ENCODE results near the gene ARHGEF19. TPM values are rescaled to one million over a fixed set of nuclear protein-coding genes. Genes with fewer than 3 reads are reported as not detected.

The ARHGEF19 gene
- total and polyA plus RNA-seq, 2 of the 13 experiments (the other 11 are each of a cell fraction or from before 2014, with no cell fraction given): 1.7 to 1.8 TPM

DNA sequence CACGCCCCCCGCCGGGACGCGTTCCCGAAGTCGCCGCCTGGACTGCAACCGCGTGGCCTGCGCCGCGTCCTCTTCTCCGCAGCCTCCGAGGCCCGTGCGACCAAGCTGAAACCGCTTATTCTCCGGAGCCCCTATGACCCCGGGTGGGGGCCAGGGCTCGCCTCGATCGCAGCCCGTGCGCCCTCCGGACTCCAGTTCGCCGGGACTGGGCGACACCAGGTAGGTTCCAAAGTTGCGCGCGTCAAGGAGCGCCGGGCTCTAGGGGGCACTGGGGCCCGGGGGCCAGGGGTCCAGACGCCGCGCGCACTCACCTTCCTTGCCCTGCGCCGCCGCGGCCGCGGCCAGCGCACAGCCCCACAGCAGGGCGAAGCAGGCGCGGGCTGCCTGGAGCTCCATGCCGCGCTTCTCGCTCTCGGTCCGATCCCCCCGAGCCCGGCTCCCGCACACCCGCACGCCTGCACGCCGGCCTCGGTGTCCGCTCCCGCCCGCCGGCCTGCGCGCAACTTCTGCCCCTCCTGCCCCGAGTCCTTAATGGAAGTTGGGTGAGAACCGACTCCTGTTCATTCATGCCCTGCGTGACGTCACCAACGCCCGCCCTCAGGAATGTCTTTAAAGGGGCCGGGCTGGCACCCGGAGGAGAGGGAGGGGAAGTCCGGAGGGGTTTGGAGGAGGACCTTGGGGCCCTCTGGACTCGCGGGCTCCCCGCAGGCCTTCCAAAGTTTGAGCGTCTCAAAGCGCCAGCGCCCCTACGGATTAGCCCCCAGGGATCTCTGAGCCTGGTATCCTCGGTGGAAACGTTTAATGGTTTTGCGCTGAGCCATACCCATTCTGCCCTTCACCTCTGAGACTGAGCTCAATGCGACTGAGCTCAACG, 56.7 kb downstream of the ARHGEF19 start, which contains the start of gene EPHA2 (continued):
- TF ChIP-seq RBM39 (IDR thresholded peaks at IDR 0.05; ENCODE audit: low read depth, low read length, poor library complexity, severe bottlenecking) (no peak), MIER2 (CRISPR knock-in tag; IDR thresholded peaks at IDR 0.05) (0 out of 2 replicates have a peak, but pooled peaks have one; percentile 15), KLF11 (CRISPR knock-in tag; IDR thresholded peaks at IDR 0.05) (no peak), KMT2B (CRISPR knock-in tag; IDR thresholded peaks at IDR 0.05) (no peak), ZNF782 (CRISPR knock-in tag; IDR thresholded peaks at IDR 0.05; ENCODE audit: borderline replicate concordance) (no peak; the same call in 1 of the 2 replicates), ZNF792 (CRISPR knock-in tag; IDR thresholded peaks at IDR 0.05) (peak; percentile 45; the same call in 1 of the 2 replicates), ARHGAP35 (CRISPR knock-in tag; IDR thresholded peaks at IDR 0.05; ENCODE audit: borderline replicate concordance) (peak; percentile 38; the same call in 1 of the 2 replicates), MTF1 (CRISPR knock-in tag; IDR thresholded peaks at IDR 0.05) (no peak), RAD21 (CRISPR knock-in tag; IDR thresholded peaks at IDR 0.05) (no peak), EP300 (IDR thresholded peaks at IDR 0.05; ENCODE audit: low read depth in 2 of 2, low read length in 2 of 2) (peak in 1 of 2 experiments; percentile 38; a peak in 1 of 4 replicates), EP300 (CRISPR knock-in tag; IDR thresholded peaks at IDR 0.05; ENCODE audit: borderline replicate concordance) (no peak), ZNF605 (CRISPR knock-in tag; IDR thresholded peaks at IDR 0.05) (peak; percentile 64), ATF7-NPFF (CRISPR knock-in tag; IDR thresholded peaks at IDR 0.05; ENCODE audit: low read depth) (peak; percentile 87)
- TF ChIP-seq, protein P1, sequence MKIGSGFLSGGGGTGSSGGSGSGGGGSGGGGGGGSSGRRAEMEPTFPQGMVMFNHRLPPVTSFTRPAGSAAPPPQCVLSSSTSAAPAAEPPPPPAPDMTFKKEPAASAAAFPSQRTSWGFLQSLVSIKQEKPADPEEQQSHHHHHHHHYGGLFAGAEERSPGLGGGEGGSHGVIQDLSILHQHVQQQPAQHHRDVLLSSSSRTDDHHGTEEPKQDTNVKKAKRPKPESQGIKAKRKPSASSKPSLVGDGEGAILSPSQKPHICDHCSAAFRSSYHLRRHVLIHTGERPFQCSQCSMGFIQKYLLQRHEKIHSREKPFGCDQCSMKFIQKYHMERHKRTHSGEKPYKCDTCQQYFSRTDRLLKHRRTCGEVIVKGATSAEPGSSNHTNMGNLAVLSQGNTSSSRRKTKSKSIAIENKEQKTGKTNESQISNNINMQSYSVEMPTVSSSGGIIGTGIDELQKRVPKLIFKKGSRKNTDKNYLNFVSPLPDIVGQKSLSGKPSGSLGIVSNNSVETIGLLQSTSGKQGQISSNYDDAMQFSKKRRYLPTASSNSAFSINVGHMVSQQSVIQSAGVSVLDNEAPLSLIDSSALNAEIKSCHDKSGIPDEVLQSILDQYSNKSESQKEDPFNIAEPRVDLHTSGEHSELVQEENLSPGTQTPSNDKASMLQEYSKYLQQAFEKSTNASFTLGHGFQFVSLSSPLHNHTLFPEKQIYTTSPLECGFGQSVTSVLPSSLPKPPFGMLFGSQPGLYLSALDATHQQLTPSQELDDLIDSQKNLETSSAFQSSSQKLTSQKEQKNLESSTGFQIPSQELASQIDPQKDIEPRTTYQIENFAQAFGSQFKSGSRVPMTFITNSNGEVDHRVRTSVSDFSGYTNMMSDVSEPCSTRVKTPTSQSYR (CRISPR knock-in tag; IDR thresholded peaks at IDR 0.05; ENCODE audit: borderline replicate concordance): peak; percentile 37; the same call in 1 of the 2 replicates
- TF ChIP-seq, protein P2, sequence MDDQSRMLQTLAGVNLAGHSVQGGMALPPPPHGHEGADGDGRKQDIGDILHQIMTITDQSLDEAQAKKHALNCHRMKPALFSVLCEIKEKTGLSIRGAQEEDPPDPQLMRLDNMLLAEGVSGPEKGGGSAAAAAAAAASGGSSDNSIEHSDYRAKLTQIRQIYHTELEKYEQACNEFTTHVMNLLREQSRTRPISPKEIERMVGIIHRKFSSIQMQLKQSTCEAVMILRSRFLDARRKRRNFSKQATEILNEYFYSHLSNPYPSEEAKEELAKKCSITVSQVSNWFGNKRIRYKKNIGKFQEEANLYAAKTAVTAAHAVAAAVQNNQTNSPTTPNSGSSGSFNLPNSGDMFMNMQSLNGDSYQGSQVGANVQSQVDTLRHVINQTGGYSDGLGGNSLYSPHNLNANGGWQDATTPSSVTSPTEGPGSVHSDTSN (CRISPR knock-in tag; IDR thresholded peaks at IDR 0.05; ENCODE audit: borderline replicate concordance): no peak

All from HepG2 (cell line).